ENCODE data around the gene RNF220.

- TF ChIP-seq, protein P1, sequence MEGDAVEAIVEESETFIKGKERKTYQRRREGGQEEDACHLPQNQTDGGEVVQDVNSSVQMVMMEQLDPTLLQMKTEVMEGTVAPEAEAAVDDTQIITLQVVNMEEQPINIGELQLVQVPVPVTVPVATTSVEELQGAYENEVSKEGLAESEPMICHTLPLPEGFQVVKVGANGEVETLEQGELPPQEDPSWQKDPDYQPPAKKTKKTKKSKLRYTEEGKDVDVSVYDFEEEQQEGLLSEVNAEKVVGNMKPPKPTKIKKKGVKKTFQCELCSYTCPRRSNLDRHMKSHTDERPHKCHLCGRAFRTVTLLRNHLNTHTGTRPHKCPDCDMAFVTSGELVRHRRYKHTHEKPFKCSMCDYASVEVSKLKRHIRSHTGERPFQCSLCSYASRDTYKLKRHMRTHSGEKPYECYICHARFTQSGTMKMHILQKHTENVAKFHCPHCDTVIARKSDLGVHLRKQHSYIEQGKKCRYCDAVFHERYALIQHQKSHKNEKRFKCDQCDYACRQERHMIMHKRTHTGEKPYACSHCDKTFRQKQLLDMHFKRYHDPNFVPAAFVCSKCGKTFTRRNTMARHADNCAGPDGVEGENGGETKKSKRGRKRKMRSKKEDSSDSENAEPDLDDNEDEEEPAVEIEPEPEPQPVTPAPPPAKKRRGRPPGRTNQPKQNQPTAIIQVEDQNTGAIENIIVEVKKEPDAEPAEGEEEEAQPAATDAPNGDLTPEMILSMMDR (IDR thresholded peaks at IDR 0.05) = no peak
- TF ChIP-seq POLR2AphosphoS5 (IDR thresholded peaks at IDR 0.05; ENCODE audit: insufficient read depth in 1 of 2, low read depth in 1 of 2) (no peak), POLR2A (IDR thresholded peaks at IDR 0.05) (no peak)
Observed at GRCh38 chr1:44643721-44644334, 238.8 kb downstream of the RNF220 start.
